OCI-LY3 (cell line): ENCODE results near the gene SPIRE1.

Source experiments
- H2AFZ ChIP-seq: fragments of 200-600, 300-600 bp; shearing (Covaris generic); 2 replicates; pipeline ENCODE4 v1.6.0; 2014; ENCODE audit warnings: antibody characterized with exemption, low read depth, low read length
- H3K27ac ChIP-seq: fragments of 200-600, 300-600 bp; sonication (generic); 2 replicates; pipeline ENCODE4 v1.5.1; 2014; ENCODE audit warnings: mild to moderate bottlenecking, low read length, moderate library complexity, mixed read lengths
- H3K27me3 ChIP-seq: fragments of 200-600, 300-600 bp; sonication (generic); 2 replicates; pipeline ENCODE4 v1.6.1; 2014; ENCODE audit warnings: low read depth, low read length, mixed read lengths
- H3K36me3 ChIP-seq: fragments of 200-600, 300-600 bp; sonication (generic); replicated peaks from 2 replicates; pipeline ENCODE3; 2014; ENCODE audit warnings: low read depth, low read length, mixed read lengths
- H3K4me1 ChIP-seq: fragments of 300-600, 200-600 bp; sonication (generic); 2 replicates; pipeline ENCODE4 v1.6.1; 2014; ENCODE audit warnings: low read length, mixed read lengths
- H3K4me2 ChIP-seq: fragments of 200-600, 300-600 bp; sonication (generic); 2 replicates; pipeline ENCODE4 v1.6.1; 2014; ENCODE audit warnings: low read length, mixed read lengths
- H3K4me3 ChIP-seq: fragments of 300-600, 200-600 bp; sonication (generic); 2 replicates; pipeline ENCODE4 v1.5.1; 2014; ENCODE audit warnings: antibody characterized with exemption, mild to moderate bottlenecking, low read length, moderate library complexity
- H3K79me2 ChIP-seq: fragments of 300-600, 200-600 bp; shearing (Covaris generic); 2 replicates; pipeline ENCODE4 v1.6.1; 2014; ENCODE audit warnings: mild to moderate bottlenecking, low read length, mixed read lengths
- H3K9ac ChIP-seq: fragments of 300-600, 200-600 bp; shearing (Covaris generic); 2 replicates; pipeline ENCODE4 v1.6.0; 2014; ENCODE audit warnings: mild to moderate bottlenecking, low read length, moderate library complexity
- H3K9me3 ChIP-seq: fragments of 200-600, 300-600 bp; shearing (Covaris generic); 2 replicates; pipeline ENCODE4 v1.6.1; 2014; ENCODE audit warnings: low read length, mixed read lengths; ENCODE audit not compliant: insufficient read depth
- H4K20me1 ChIP-seq: fragments of 200-600, 300-600 bp; sonication (generic); 2 replicates; pipeline ENCODE4 v1.6.1; 2016; ENCODE audit warnings: low read length, mixed read lengths; ENCODE audit not compliant: insufficient read depth
- CTCF ChIP-seq: fragments of 200-600, 300-600 bp; sonication (generic); IDR thresholded peaks from 2 replicates; pipeline ENCODE4 v1.5.1; 2014; ENCODE audit warnings: antibody characterized with exemption, low read length, low read depth
- EZH2phosphoT487 ChIP-seq: fragments of 200-600 bp; shearing (Covaris generic); IDR thresholded peaks from 2 replicates; pipeline ENCODE4 v1.6.1; 2018; ENCODE audit warnings: antibody characterized with exemption, mixed run types, low read depth

SPIRE1 gene

GRCh38 chr18:12397793-12398192, 260.1 kb downstream of the SPIRE1 start:
- H3K9ac ChIP-seq = no peak overlapping the region
- H3K4me1 ChIP-seq = no peaks in the 10 kb centered on the region

GRCh38 chr18:12397254-12397653, 260.7 kb downstream of the SPIRE1 start:
- H3K27ac ChIP-seq = no peak overlapping the region
- H3K9ac ChIP-seq = no peak overlapping the region
- no peaks in the 10 kb centered on the region for H3K36me3 ChIP-seq
- no peaks in the 10 kb centered on the region for H4K20me1 ChIP-seq
- H3K4me1 ChIP-seq = no peaks in the 10 kb centered on the region
- H3K4me2 ChIP-seq = no peak overlapping the region
- H3K4me3 ChIP-seq = no peak overlapping the region
- no peaks in the 10 kb centered on the region for H3K79me2 ChIP-seq
- H3K27me3 ChIP-seq = no peaks in the 10 kb centered on the region
- H2AFZ ChIP-seq = no peak overlapping the region
- TF ChIP-seq EZH2phosphoT487 (no peak), CTCF (no peak)
- no peaks in the 10 kb centered on the region for H3K9me3 ChIP-seq

More at GRCh38 chr18:12397793-12398192, 260.1 kb downstream of the SPIRE1 start:
- no peaks in the 10 kb centered on the region for H3K9me3 ChIP-seq
- no peaks in the 10 kb centered on the region for H3K36me3 ChIP-seq
- no peaks in the 10 kb centered on the region for H3K79me2 ChIP-seq
- H4K20me1 ChIP-seq = no peaks in the 10 kb centered on the region
- H3K27me3 ChIP-seq = no peaks in the 10 kb centered on the region
- H3K4me3 ChIP-seq = no peak overlapping the region
- H2AFZ ChIP-seq = no peak overlapping the region
- no peak overlapping the region for H3K4me2 ChIP-seq
- no peak overlapping the region for H3K27ac ChIP-seq
- TF ChIP-seq CTCF = no peak
- TF ChIP-seq EZH2phosphoT487 = no peak
